GM12875 (cell line): ENCODE data around the gene ZIK1.
A peak's percentile ranks its signal among the peaks of the same experiment; 100 is the strongest.

Experiments
- H3K4me3 ChIP-seq: one replicate; pipeline ENCODE4 v1.5.1; 2011; ENCODE audit warnings: low read depth, low read length, control low read depth
- TF ChIP-seq, protein P1 (sequence below): IDR thresholded peaks from 2 replicates; pipeline ENCODE4 v1.5.1; 2011; ENCODE audit warnings: low read depth, mild to moderate bottlenecking, control low read depth, inconsistent platforms, low read length, moderate library complexity, borderline replicate concordance; ENCODE audit not compliant: insufficient read depth

The ZIK1 gene

DNA sequence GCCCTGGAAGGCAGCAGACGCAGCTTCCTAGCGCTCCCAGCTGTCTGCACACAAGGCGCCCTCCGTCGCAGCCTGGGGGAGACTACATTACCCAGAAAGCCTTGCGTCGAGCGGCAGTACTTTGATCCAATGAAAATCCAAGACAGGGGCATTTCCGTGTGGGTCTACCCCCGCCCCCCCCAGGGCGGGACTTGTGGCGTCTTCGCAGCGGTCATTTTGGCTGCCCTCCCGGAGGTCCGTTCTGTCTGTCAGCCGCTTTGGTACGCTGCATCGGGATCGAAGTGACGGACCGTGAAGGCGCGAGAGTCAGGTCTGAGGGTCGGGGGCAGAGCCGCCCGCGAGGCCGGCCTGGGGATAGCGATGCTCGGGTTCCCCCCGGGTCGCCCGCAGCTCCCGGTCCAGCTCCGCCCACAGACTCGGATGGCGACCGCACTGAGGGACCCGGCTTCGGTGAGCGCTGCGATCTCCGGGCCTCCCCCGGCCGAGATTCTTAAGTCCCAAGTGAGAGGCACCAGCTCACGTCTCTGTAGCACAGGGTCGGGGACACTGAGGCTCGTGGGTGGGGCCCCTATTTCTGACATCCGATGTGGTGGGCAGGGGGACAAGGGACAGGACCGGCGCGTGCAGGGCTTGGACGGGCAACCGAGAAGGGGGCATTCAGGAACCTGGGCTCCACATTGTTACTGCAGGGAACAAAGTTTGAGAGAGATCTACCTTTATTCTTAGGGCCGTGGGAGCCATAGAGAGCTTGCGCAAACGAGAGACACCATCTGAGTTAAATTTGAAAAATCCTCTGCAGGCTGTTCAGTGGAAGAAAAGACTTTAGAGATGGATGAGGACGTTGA is 49.3 kb downstream of the ZIK1 start, which contains the start of gene ZNF211:
TSS of gene ZNF211 (plus strand) at position 182 of the 845 bp plus-strand sequence. CDS start at position 361, 179 bp downstream.
- H3K4me3 ChIP-seq = peak within 1 kb of the TSS; percentile 95
- TF ChIP-seq, protein P1, sequence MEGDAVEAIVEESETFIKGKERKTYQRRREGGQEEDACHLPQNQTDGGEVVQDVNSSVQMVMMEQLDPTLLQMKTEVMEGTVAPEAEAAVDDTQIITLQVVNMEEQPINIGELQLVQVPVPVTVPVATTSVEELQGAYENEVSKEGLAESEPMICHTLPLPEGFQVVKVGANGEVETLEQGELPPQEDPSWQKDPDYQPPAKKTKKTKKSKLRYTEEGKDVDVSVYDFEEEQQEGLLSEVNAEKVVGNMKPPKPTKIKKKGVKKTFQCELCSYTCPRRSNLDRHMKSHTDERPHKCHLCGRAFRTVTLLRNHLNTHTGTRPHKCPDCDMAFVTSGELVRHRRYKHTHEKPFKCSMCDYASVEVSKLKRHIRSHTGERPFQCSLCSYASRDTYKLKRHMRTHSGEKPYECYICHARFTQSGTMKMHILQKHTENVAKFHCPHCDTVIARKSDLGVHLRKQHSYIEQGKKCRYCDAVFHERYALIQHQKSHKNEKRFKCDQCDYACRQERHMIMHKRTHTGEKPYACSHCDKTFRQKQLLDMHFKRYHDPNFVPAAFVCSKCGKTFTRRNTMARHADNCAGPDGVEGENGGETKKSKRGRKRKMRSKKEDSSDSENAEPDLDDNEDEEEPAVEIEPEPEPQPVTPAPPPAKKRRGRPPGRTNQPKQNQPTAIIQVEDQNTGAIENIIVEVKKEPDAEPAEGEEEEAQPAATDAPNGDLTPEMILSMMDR = no peak

DNA sequence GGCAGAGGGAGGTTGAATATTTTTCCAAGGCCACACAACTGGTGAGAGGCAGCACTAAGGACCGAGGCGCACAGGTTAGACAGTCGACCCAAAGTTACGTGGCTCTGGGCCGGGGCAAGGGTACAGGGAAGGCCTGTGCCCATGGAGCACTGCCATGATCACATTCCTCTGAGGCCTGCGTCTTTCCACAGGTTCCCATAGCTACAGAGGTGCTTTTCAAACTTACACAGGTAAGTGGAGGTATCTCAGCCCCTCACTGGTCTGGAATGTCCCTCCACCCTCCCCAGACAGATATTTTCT is 49.8 kb downstream of the ZIK1 start:
- TF ChIP-seq, protein P1 = no peak
- peak overlapping the region; percentile 95 for H3K4me3 ChIP-seq

DNA sequence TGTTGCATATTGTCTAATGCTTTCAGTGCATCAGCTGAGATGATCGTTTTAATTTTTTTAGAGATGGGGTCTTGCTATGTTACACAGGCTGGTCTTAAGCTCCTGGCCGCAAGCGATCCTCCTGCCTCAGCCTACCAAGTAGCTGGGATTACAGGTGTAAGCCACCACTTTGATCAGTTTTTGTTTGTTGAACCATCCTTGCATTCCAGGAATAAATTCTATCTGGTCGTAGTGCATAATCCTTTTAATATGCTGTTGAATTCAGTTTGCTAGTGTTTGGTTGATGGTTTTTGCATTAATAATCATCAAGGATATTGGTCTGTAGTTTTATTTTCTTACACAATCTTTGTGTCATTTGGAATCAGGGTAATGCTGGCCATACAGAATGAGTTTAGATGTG is 53.4 kb downstream of the ZIK1 start:
- TF ChIP-seq, protein P1 = no peak
- no peak overlapping the region for H3K4me3 ChIP-seq

GRCh38 chr19:57641715-57642234 is 57.8 kb downstream of the ZIK1 start:
- H3K4me3 ChIP-seq = no peak overlapping the region

DNA sequence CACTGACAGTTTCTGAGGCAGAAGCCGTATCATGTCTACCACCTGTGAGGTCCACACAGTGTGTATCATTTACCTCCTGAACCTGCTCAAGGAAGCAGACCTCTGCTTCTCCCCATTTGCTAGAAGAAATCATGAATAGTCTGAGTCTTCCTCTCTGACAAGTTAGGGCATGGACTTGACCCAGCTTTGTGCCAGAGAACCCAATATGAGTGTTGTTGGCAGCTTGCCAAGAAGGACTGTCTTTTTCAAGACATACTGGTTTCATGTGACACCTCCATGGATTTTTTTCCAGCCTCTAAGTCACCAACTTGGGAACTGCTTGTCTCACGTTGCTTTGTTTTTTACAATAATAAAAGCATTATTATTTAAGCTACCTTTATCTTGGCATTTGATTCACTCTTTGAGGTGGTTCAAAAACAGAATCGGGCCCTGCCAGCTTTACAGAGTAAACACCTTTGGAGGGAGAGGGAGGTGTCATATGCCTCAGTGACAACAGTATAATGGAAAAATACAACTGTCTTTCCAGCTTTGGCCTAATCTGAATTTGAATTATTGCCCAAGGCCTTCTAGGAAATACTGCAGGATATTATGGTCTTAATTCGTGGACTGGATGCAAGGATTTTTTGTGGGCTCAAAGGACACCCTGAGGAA is 58.6 kb downstream of the ZIK1 start:
- TF ChIP-seq, protein P1 = no peak
- H3K4me3 ChIP-seq = no peak overlapping the region

More at GRCh38 chr19:57641715-57642234, 57.8 kb downstream of the ZIK1 start:
- TF ChIP-seq, protein P1 = no peak
